Stimulated activated CD4-positive, alpha-beta T cell treated with anti-CD3 and anti-CD28 coated beads, Interleukin-15, amount 100 ng/mL, for 24 hours (primary cell): ENCODE data around the gene CIB4.

Source experiments
- DNase-seq: peaks from one replicate; pipeline ENCODE4 v3.0.0-alpha.2; 2020

CIB4 gene

GRCh38 chr2:26619521-26619951 is 21.6 kb downstream of the CIB4 start:
- no peak for DNase-seq

DNA sequence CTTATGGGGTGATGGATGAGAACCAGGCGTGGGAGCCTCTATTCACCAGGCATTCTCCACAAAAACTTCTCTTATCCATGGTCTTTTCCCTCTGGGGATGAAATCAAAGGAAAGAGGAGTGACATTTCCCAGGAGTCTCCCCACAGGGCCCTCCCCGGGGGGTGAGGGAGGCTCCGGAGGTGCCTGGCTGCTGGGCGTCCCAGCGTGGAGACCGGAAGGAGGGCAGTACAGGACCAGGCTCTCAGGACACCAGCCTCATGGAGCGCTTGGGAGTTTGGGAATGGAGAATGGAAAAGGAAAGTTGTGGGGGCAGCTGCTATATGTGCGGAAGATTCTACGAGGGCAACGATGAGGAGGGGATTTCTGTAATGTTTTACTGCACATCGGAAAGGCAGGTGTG is 22.1 kb downstream of the CIB4 start:
- DNase-seq: no peak

- no peak for DNase-seq
These were observed 22.6 kb downstream of the CIB4 start for GRCh38 chr2:26618611-26619010.

DNA sequence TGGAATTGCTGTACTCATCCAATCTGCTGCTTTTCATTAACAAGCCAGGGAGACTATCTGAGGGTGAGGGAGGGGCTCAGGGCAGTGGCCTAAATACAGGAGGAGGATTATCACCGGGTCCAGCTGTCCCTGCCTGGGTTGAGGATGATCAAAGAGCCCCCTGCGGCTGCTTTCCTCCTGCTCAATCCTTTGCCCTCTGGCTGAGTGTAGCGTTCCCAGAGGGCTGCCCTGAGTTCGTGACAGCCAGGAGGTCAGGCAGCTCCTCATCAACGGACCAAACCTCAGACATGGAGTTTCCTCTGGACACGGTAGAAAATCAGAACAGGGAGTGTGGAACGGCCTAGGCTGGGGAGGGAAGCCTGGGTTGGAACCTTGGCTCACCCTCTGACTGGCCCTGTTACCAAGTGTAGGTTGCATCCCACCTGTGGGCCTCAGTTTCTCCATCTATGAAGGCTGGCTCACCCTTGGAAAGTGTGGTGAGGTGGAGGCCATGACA is 23.5 kb downstream of the CIB4 start:
- no peak for DNase-seq

DNA sequence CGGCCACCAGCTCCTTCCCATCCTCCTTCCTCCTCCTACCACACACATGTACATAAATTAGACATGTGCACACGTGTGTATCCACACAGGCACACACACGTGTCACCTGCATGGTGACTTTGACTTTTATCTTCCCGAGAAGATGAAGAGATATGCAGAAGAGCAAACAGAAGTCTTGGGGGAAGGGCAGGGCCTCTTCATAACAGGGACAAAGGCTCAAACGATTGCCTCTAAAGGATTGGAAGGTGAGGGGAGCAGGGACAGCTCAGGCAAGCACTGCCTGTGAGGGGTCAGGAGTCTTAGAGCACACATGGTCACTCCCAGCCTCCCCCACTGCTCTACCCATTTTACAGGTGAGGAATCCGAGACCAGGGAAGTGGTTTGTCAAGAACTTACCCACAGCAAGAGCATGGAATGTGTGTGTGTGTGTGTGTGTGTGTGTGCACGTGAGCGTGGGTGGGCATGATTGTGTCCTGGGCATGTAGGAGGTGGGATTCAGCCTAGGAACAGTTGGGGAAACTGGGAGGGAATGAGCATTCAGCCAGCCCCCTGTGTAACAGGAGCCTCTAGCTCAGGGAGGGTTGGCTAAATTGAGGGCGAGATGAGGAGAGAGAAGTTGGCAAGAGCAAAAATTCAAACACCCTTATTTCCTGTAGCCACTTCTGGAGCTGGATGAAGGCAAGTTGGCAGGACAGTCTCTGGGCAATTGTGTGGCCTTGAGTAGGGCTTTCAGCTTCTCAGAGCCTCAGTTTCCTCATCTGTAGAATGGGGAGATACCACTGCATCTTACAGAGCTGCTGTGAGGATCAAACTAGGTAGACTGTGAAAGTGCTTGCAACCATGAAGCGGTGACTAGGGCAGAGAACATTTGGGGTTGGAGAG is 24.2 kb downstream of the CIB4 start:
- no peak for DNase-seq

DNA sequence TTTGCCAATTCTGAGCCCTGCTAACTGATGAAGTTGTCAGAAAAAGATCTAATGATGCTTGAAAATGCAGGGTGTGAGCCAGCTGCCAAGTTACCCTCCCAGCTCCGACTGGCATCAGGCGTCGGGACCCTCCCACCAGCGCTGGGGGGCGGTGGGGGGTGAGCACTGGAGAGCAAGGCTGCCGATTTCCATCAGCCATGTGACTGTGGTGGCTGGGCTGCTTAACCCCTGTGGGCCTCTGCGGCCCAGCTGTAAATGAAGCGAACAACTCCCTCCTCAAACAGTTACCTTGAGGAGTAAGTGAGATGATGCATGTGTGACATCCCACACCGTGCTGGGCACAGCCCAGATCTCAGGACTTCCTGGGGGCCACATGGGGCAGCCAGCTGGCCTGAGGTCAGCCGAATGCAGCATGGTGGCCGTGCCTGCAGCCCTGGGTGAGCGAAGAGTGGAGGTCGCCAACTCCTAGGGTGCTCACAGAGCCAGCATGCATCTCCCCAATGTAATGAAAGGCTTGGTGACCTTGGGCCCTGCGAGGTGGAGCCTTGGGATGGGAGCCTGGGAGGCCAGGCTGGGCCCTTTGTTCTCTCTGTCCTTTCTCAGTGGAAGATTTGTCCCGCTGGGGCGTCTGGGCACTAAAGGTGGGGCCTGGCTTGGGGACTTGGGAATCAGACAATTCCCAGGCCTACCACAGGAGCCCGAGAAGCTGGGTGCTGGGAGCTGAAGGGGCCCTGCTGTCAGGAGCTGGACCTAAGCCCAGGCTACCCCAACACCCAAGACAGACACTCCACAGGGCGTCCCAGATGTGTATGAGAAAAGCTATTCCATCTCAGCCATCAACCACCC is 25.1 kb downstream of the CIB4 start:
- no peak for DNase-seq

DNA sequence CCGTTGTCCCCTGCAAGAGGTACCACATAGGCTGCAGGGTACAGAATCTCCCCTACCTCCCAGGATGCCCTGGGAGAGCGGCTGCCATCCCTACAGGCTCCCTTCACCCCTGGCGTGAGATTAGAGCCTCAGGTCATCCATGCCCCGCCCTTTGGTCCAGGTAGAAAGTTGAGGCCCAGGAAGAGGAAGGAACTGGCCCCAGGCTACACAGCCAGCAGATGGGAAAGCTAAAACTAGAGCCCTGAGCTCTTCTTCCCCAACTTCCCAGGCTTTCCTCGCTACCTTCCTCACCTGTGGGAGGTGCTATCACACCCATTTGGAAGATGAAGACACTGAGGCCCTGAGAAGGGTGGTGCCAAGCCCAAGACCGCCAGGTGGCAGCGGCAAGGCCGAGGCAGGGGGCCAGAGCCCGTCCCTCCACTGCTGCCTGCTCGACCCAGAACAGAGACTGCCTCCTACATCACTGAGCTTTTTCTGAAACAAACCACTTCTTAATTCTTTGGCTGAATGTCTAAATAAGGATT is 25.8 kb downstream of the CIB4 start:
- no peak for DNase-seq

DNA sequence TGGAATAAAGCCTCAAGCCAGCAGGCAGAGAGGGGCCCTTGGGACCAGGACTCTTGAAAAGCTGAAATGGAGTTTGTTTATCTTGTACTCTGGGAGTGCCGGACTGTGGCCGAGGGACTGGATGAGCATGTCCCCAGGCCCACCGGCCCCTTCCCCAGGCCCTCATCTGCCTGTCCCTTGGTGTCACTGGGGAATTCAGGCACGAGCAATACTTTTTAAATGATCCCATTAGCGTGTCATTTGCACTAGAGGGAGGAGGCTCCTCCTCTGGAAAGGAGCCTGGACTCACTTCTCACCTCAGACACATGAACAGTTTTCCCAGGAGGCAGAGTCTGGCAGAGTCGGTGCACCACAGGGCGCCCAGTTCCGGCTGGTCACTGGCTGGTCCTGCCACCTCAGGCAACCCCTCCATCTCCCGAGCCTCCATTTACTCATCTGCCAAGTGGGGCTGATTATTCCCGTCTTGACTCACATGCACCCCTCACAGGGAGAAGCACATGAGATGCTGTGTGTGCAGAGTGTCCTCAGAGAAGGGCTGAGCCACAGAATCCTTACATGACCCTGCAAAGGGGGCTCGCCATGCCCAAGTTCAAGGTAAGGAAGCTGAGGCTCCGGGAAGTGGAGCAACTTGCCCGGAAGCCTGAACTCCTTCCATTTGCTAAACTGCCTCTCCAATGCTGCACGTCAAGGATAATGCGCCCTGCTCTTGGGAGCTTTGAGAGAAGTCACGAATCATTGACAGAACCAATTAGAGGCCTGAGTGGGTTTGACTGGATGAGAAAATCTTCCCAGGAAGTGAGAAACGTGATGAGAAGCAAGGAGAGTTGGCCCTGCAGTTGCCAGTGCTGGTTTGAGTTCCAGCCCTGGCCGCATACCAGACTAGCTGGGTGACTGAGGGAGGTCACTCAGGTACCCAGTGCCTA is 26.7 kb downstream of the CIB4 start:
- no peak for DNase-seq

GRCh38 chr2:26613241-26614215 is 27.6 kb downstream of the CIB4 start:
- DNase-seq: no peak

- DNase-seq: no peak
These were observed 28.5 kb downstream of the CIB4 start for GRCh38 chr2:26612522-26613240.

DNA sequence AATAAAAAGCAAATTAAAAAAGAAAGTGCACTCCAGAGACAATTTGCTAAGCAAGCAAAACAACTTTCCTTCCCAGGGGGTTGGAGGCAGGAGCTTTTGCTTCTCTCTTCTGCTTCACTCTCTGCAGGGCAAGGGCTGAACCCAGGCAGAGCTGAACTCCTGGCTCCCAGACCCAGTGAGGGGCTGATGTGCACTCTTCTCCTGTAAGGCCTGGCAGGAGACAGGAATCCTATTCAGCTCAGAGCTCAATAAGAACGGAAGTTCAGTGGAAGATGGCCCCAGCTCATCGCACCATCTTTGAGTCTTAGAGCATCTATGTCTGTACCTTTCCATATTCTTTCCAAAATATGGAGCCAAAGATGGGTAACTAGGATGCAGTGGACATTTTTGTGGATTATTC is 29.1 kb downstream of the CIB4 start:
- no peak for DNase-seq

DNA sequence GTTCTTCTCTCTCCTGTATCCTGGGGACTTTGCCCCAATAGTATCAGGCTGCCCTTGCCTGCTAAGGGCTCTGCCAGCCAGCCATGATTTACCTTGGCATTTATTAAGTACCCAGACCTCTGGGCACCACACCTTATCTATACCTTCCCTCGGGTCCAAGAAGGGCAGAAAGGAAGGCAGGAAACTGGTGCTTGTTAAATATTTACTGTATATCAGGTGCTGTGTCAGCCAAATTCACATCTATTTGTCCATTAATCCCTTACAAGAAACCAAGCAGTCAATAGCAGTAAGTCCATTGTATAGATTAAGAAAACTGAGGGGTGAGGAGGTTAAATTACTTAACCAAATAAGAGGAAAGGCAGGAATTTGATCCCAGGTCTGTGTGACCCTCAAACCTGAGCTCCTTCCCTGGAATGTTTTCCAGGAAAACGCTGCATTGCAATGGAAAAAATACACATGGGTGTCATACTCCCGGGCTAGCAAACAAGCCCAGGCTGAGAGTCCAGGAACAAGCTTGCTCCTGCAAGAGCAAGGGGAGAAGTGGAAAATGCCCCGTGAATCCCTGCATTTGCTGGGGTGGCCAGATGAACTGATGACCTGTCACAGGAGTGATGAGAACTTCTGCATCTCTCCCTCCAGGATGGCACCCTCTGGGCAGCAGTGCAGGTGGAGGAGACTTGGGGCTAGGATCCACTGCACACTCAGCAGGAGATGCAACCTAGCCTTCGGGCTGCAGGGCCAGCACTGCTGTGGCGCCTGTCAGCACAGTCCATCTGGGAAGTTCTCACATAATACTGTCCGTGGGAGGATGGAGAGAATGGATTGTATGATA is 30.4 kb downstream of the CIB4 start:
- no peak for DNase-seq

DNA sequence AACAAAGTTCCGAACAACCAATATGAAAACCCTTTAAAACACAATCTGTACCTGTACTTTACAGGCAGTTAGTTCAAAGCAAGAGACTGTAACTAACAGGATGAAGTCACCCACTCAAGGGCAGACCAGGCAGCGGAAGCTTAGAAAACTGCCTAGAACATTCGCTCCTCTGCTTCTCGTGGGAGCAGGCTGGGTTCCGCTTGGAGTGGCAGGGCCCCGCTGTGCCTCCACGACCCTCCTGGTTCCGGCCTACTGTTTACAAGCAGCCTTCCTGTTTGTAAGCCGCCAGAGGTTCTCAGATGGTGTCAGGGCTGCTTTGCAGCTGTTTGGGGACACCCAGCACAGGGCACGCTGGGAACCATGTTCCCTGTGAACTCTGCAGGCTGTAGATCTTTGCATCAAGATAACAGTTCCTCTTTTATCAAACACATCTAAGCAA is 31.3 kb downstream of the CIB4 start:
- peak; percentile 15 for DNase-seq

DNA sequence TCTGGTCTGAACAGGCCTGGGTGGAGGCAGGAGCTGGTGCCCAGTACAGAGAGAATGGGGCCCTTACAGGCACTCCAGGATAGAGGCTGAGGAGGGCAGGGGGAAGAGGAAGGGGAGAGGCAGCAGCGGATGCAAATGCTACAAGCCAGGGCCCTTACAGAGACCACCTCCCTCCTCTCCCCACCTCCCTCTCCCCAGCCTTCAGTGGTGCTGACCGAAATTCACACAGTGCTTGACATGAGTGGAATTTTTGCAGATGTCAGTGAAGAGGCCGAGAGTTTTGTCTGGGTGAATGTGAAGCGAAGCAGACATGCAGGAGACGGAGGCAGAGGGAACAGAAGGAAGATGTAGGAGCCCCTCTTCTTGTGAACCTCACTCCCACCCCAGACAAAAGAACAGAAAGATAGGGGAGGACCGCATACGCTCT is 31.9 kb downstream of the CIB4 start:
- no peak for DNase-seq

DNA sequence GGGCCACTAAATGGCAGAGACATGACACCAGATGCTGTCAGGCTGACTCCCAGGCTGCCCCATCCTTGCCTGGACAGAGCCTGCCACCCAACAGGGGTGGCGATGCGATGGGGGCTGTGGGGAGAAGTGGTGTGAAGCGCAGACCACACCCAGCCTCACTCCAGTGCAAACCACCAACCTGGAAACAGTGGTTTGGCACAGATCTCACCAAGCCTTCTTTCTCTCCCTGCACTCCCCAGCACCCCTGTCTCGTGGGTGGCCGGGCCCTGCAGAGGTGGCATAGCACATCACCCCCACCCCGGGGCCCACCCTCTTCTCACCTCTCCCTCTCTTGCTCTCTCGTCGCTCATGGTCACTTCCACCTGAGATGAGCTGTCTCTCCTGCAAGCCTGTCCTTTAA is 32.6 kb downstream of the CIB4 start:
- no peak for DNase-seq

- no peak for DNase-seq
These were observed 33.5 kb downstream of the CIB4 start for GRCh38 chr2:26607698-26608097.

DNA sequence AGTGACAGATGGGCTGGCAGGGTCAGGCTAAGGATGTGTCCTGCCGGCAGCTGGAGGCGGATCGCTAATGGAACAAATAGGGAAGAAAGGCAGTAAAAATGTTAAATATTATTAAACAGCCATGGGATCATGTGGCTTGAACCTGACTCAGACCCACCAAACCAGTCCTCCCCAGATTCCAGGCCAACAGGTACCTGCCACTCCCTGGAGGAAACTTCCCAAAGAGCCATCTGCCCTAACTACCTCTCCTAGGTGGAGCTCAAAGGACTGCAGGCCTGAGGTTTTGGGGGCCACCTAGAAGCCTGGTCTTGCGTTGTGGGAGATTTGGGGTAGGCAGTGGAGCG is 34.3 kb downstream of the CIB4 start:
- no peak for DNase-seq

- DNase-seq: no peak
These were observed 34.9 kb downstream of the CIB4 start for GRCh38 chr2:26605999-26606846.
